Stimulated activated effector memory CD8-positive, alpha-beta T cell treated with anti-CD3 and anti-CD28 coated beads, Interleukin-12 subunit alpha, Interleukin-12 subunit beta, amount 100 ng/mL, for 72 hours (primary cell): ENCODE results near the gene PGD.
A peak's percentile ranks its signal among the peaks of the same experiment; 100 is the strongest.
"Not testable (repeated sequence)": the region's sequence is repeated elsewhere in the genome, so short reads cannot be mapped to it uniquely, and the experiment has no call there.

Source experiments
- ATAC-seq: fragments of 150-1000 bp; cut with Tn5 transposase; 2 replicates; pipeline ENCODE4 v1.10.0; 2021
- DNase-seq, 2 donors: peaks; one replicate each; pipeline ENCODE4 v3.0.0; 2021 to 2022; ENCODE audit warnings: low spot score in 2 of 2
- H3K27ac Mint-ChIP-seq: one replicate; pipeline ENCODE4 v1.8.0; 2022; ENCODE audit warnings: mild to moderate bottlenecking, mixed read lengths
- H3K36me3 Mint-ChIP-seq: one replicate; pipeline ENCODE4 v1.8.0; 2022; ENCODE audit warnings: mild to moderate bottlenecking, mixed read lengths
- H3K4me1 Mint-ChIP-seq: one replicate; pipeline ENCODE4 v1.8.0; 2022; ENCODE audit warnings: mixed read lengths
- H3K4me3 Mint-ChIP-seq: one replicate; pipeline ENCODE4 v1.8.0; 2022; ENCODE audit warnings: mild to moderate bottlenecking, mixed read lengths
- H3K9me3 Mint-ChIP-seq: one replicate; pipeline ENCODE4 v1.8.0; 2022; ENCODE audit warnings: mixed read lengths

PGD gene

GRCh38 chr1:10386761-10387676, 11.8 kb upstream of the PGD start:
- H3K4me1 Mint-ChIP-seq, result no peaks in the 10 kb centered on the region
- H3K9me3 Mint-ChIP-seq, result no peaks in the 10 kb centered on the region
- no peak overlapping the region for H3K27ac Mint-ChIP-seq
- no peak for ATAC-seq
- no peak for DNase-seq
- H3K4me3 Mint-ChIP-seq, result no peak overlapping the region
- no peaks in the 10 kb centered on the region for H3K36me3 Mint-ChIP-seq

- DNase-seq (no peak), ATAC-seq (no peak)
- Mint-ChIP-seq H3K36me3 (no peaks in the 10 kb centered on the region), H3K27ac (no peak overlapping the region), H3K4me1 (no peaks in the 10 kb centered on the region), H3K4me3 (no peak overlapping the region), H3K9me3 (no peaks in the 10 kb centered on the region)
These were observed 11.0 kb upstream of the PGD start for GRCh38 chr1:10387677-10388386.

- Mint-ChIP-seq H3K4me3 (no peak overlapping the region), H3K36me3 (no peaks in the 10 kb centered on the region), H3K4me1 (no peaks in the 10 kb centered on the region), H3K27ac (no peak overlapping the region), H3K9me3 (no peaks in the 10 kb centered on the region)
- DNase-seq, result no peak
- no peak for ATAC-seq
These were observed 10.5 kb upstream of the PGD start for GRCh38 chr1:10388387-10388715.

- no peak overlapping the region for H3K4me3 Mint-ChIP-seq
- DNase-seq (no peak), ATAC-seq (no peak)
- no peaks in the 10 kb centered on the region for H3K9me3 Mint-ChIP-seq
- H3K36me3 Mint-ChIP-seq, result no peaks in the 10 kb centered on the region
- no peaks in the 10 kb centered on the region for H3K4me1 Mint-ChIP-seq
- H3K27ac Mint-ChIP-seq, result no peak overlapping the region
These were observed 9.4 kb upstream of the PGD start for GRCh38 chr1:10389271-10389973.

- Mint-ChIP-seq H3K4me3 (no peak overlapping the region), H3K27ac (no peak overlapping the region), H3K4me1 (peaks cover 19% of the 10 kb centered on the region), H3K9me3 (no peaks in the 10 kb centered on the region), H3K36me3 (peaks cover 22% of the 10 kb centered on the region)
- DNase-seq (no peak), ATAC-seq (no peak)
These were observed 2.0 kb upstream of the PGD start for GRCh38 chr1:10396870-10397269.

GRCh38 chr1:10398278-10398733, 558 bp upstream of the PGD start:
- DNase-seq (no peak), ATAC-seq (no peak)
- peak overlapping the region; percentile 90 for H3K4me3 Mint-ChIP-seq
- H3K4me1 Mint-ChIP-seq, result peaks cover 19% of the 10 kb centered on the region
- no peaks in the 10 kb centered on the region for H3K9me3 Mint-ChIP-seq
- peaks cover 31% of the 10 kb centered on the region for H3K36me3 Mint-ChIP-seq
- peak overlapping the region; percentile 37 for H3K27ac Mint-ChIP-seq

GRCh38 chr1:10399444-10399941, 629 bp downstream of the PGD start:
- H3K9me3 Mint-ChIP-seq, result no peaks in the 10 kb centered on the region
- ATAC-seq (no peak), DNase-seq (peak in 1 of 2 donors; percentile 7)
- peaks cover 25% of the 10 kb centered on the region for H3K4me1 Mint-ChIP-seq
- peak overlapping the region; percentile 90 for H3K4me3 Mint-ChIP-seq
- H3K27ac Mint-ChIP-seq, result peak overlapping the region; percentile 92
- peaks cover 43% of the 10 kb centered on the region for H3K36me3 Mint-ChIP-seq

GRCh38 chr1:10400013-10400412, 1.1 kb downstream of the PGD start:
- no peak for DNase-seq
- no peaks in the 10 kb centered on the region for H3K9me3 Mint-ChIP-seq

GRCh38 chr1:10401281-10401680, 2.4 kb downstream of the PGD start:
- H3K4me3 Mint-ChIP-seq, result no peak overlapping the region
- peaks cover 60% of the 10 kb centered on the region for H3K36me3 Mint-ChIP-seq
- H3K4me1 Mint-ChIP-seq, result peaks cover 25% of the 10 kb centered on the region
- H3K9me3 Mint-ChIP-seq, result no peaks in the 10 kb centered on the region
- DNase-seq, result no peak
- ATAC-seq, result no peak
- no peak overlapping the region for H3K27ac Mint-ChIP-seq

More at GRCh38 chr1:10400013-10400412, 1.1 kb downstream of the PGD start:
- Mint-ChIP-seq H3K4me1 (peaks cover 25% of the 10 kb centered on the region), H3K4me3 (peak overlapping the region; percentile 90), H3K27ac (peak overlapping the region; percentile 92), H3K36me3 (peaks cover 48% of the 10 kb centered on the region)
- no peak for ATAC-seq

- ATAC-seq, result no peak
- H3K4me1 Mint-ChIP-seq, result peaks cover 25% of the 10 kb centered on the region
- peaks cover 76% of the 10 kb centered on the region for H3K36me3 Mint-ChIP-seq
- H3K27ac Mint-ChIP-seq, result no peak overlapping the region
- no peaks in the 10 kb centered on the region for H3K9me3 Mint-ChIP-seq
- no peak for DNase-seq
- H3K4me3 Mint-ChIP-seq, result no peak overlapping the region
These were observed 3.9 kb downstream of the PGD start for GRCh38 chr1:10402729-10403274.

- Mint-ChIP-seq H3K36me3 (peaks cover 98% of the 10 kb centered on the region), H3K27ac (no peak overlapping the region), H3K4me1 (peaks cover 6% of the 10 kb centered on the region), H3K4me3 (no peak overlapping the region), H3K9me3 (no peaks in the 10 kb centered on the region)
- no peak for DNase-seq
- no peak for ATAC-seq
These were observed 8.3 kb downstream of the PGD start for GRCh38 chr1:10407201-10407600.

GRCh38 chr1:10415211-10415930, 16.5 kb downstream of the PGD start:
- Mint-ChIP-seq H3K4me3 (no peak overlapping the region), H3K4me1 (peaks cover 6% of the 10 kb centered on the region), H3K36me3 (peaks cover 100% of the 10 kb centered on the region), H3K27ac (peak overlapping the region; percentile 93), H3K9me3 (no peaks in the 10 kb centered on the region)
- DNase-seq (no peak), ATAC-seq (peak; percentile 28)

- Mint-ChIP-seq H3K27ac (peak overlapping the region; percentile 93), H3K36me3 (peaks cover 100% of the 10 kb centered on the region)
- not testable (repeated sequence) for H3K9me3 Mint-ChIP-seq, H3K4me1 Mint-ChIP-seq, H3K4me3 Mint-ChIP-seq, DNase-seq, ATAC-seq
These were observed 17.1 kb downstream of the PGD start for GRCh38 chr1:10415967-10416366.

- ATAC-seq, H3K4me3 Mint-ChIP-seq, H3K4me1 Mint-ChIP-seq, H3K9me3 Mint-ChIP-seq, DNase-seq, H3K27ac Mint-ChIP-seq: not testable (repeated sequence)
- H3K36me3 Mint-ChIP-seq, result peaks cover 77% of the 10 kb centered on the region
These were observed 19.9 kb downstream of the PGD start for GRCh38 chr1:10418741-10419140.
